Sigmoid colon (tissue), 7 donors: Measurements from ENCODE around the gene KDM1B. TPM values are rescaled to one million over a fixed set of nuclear protein-coding genes. Genes with fewer than 3 reads are reported as not detected.

Experiments used
- DNase-seq: peaks from one replicate; pipeline ENCODE4 v3.0.0-alpha.2; 2019
- H3K27ac ChIP-seq, 4 donors: fragments of 200-600 bp; sonication (generic); one replicate each; pipeline ENCODE4 v1.5.1; 2016 to 2019; ENCODE audit warnings: mild to moderate bottlenecking in 1 of 4
- H3K27me3 ChIP-seq, 3 donors: fragments of 200-600 bp; sonication (generic); one replicate each; pipeline ENCODE4 v1.5.1; 2019; ENCODE audit warnings: mild to moderate bottlenecking in 1 of 3
- H3K36me3 ChIP-seq, 4 donors: fragments of 200-600 bp; sonication (generic); one replicate each; pipeline ENCODE4 v1.5.1; 2016 to 2019
- H3K4me1 ChIP-seq, 4 donors: fragments of 200-600 bp; sonication (generic); one replicate each; pipeline ENCODE4 v1.5.1; 2017 to 2019
- H3K4me3 ChIP-seq, 4 donors: fragments of 200-600 bp; sonication (generic); one replicate each; pipeline ENCODE4 v1.5.1; 2017 to 2019; ENCODE audit warnings: mild to moderate bottlenecking in 2 of 4, moderate library complexity in 1 of 4
- H3K9me3 ChIP-seq, 4 donors: fragments of 200-600 bp in 3 of 4; sonication (generic) in 3 of 4; one replicate each; pipeline versions ENCODE4 v1.5.1 to v1.6.1; 2013 to 2019
- CTCF ChIP-seq, 4 experiments: fragments of 450-650 bp in 3 of 4; fragments of 200-600 bp in 1 of 4; IDR thresholded peaks; one replicate each; pipeline ENCODE4 v1.5.1; 2016 to 2019; ENCODE audit warnings: antibody characterized with exemption in 4 of 4, mild to moderate bottlenecking in 3 of 4, moderate library complexity in 2 of 4
- EP300 ChIP-seq, 4 donors: sonication (generic); formaldehyde crosslinking; IDR thresholded peaks; one replicate each; pipeline ENCODE4 v1.6.1; 2017; ENCODE audit warnings: antibody characterized with exemption in 4 of 4
- POLR2A ChIP-seq, 2 donors: fragments of 450-650 bp; IDR thresholded peaks; one replicate each; pipeline ENCODE4 v1.6.1; 2016; ENCODE audit warnings: antibody characterized with exemption in 2 of 2, mild to moderate bottlenecking in 2 of 2, moderate library complexity in 2 of 2
- POLR2AphosphoS5 ChIP-seq, 4 donors: sonication (generic); formaldehyde crosslinking; IDR thresholded peaks; one replicate each; pipeline ENCODE4 v1.6.1; 2017; ENCODE audit warnings: antibody characterized with exemption in 4 of 4
- WGBS, 2 donors: extraction: QIAGEN DNeasy Blood & Tissue Kit; methylation state at CpG; one replicate each; pipeline ENCODE4 v1.1.7; 2013; 5-methylcytosine and 5-hydroxymethylcytosine counted together
- intact Hi-C: fragments of 100-400 bp; cut with DNase I; formaldehyde crosslinking; loops from one replicate; pipeline ENCODE4 v1.15.1; 2023
- polyA plus RNA-seq, 3 donors: library from polyadenylated mRNA; stranded (reverse); fragments of 200-250 nt; gene quantifications; one replicate each; pipeline ENCODE4 v1.2.3, GENCODE V29; 2013
- total RNA-seq, 4 donors: library from RNA; depleted of rRNA; stranded (reverse); fragments of >200 nt; gene quantifications; one replicate each; pipeline ENCODE4 v1.1.0, GENCODE V29; 2016
- donor health status: healthy with polysubstance abuse.
- donor health status: Bipolar disorder and iron deficiency.
- donor health status: healthy.

The KDM1B gene
- total and polyA plus RNA-seq, 7 donors: 10.2 to 32.8 (median 14.2) TPM

GRCh38 chr6:18154507-18155149, 594 bp upstream of the KDM1B start, which contains the start of gene TPMT:
TPMT (minus strand) TSS chr6:18155077; CDS start chr6:18149127, 5,950 bp downstream.
- DNase-seq: peak; percentile 73
- intact Hi-C loops: loop anchor here (1.0 to 10.0 kb wide), 4 partner anchors 53 to 450 kb away; partner anchors contain the start of genes DEK, KIF13A and NUP153
- Histone ChIP-seq H3K27me3 (no peaks in the 10 kb centered on the region), H3K9me3 (no peaks in the 10 kb centered on the region), H3K27ac (peak within 1 kb of the TSS; percentile 88 to 91 (median 90)), H3K36me3 (peaks cover 0 to 3% (median 0%) of the 10 kb centered on the region in 4 donors), H3K4me3 (peak within 1 kb of the TSS; percentile 70 to 98 (median 94)), H3K4me1 (peaks cover 0 to 21% (median 15%) of the 10 kb centered on the region in 4 donors)
- WGBS, 2 donors: 0% methylated on average over 34 of the region's 34 CpGs
- TF ChIP-seq CTCF (IDR thresholded peaks at IDR 0.05): no peak
- peak; percentile 88 to 94 (median 90) for TF ChIP-seq POLR2AphosphoS5 (IDR thresholded peaks at IDR 0.05)
- no peak for TF ChIP-seq EP300 (IDR thresholded peaks at IDR 0.05)
- peak; percentile 81 to 82 for TF ChIP-seq POLR2A (IDR thresholded peaks at IDR 0.05)

- Histone ChIP-seq H3K27me3 (no peaks in the 10 kb centered on the region), H3K4me1 (peaks cover 0 to 21% (median 15%) of the 10 kb centered on the region in 4 donors), H3K4me3 (peak overlapping the region; percentile 70 to 98 (median 94)), H3K36me3 (peaks cover 0 to 12% (median 6%) of the 10 kb centered on the region in 4 donors), H3K9me3 (no peaks in the 10 kb centered on the region), H3K27ac (peak overlapping the region; percentile 79 to 90 (median 88))
- intact Hi-C loops: loop anchor here (1.0 to 10.0 kb wide), 4 partner anchors 51 to 451 kb away; partner anchors contain the start of genes DEK, KIF13A and NUP153
- WGBS, 2 donors: 1% methylated on average over 26 of the region's 26 CpGs
- peak; percentile 78 for DNase-seq
- TF ChIP-seq CTCF (IDR thresholded peaks at IDR 0.05) (peak in 3 of 4 experiments; percentile 7 to 27 (median 14)), POLR2AphosphoS5 (IDR thresholded peaks at IDR 0.05) (no peak), EP300 (IDR thresholded peaks at IDR 0.05) (no peak)
Measured at GRCh38 chr6:18155864-18156421, 721 bp downstream of the KDM1B start.

GRCh38 chr6:18160911-18161310, 5.7 kb downstream of the KDM1B start:
- intact Hi-C loops: no loop called here
- H3K9me3 ChIP-seq: no peaks in the 10 kb centered on the region
- TF ChIP-seq CTCF (IDR thresholded peaks at IDR 0.05): no peak
- no peak for TF ChIP-seq POLR2AphosphoS5 (IDR thresholded peaks at IDR 0.05)
- no peak for TF ChIP-seq EP300 (IDR thresholded peaks at IDR 0.05)
- H3K27ac ChIP-seq: no peak overlapping the region
- no peak for DNase-seq
- H3K27me3 ChIP-seq: no peaks in the 10 kb centered on the region
- H3K4me3 ChIP-seq: no peak overlapping the region
- peaks cover 0 to 52% (median 15%) of the 10 kb centered on the region in 4 donors for H3K36me3 ChIP-seq
- WGBS, 2 donors: 88 to 89% methylated on average over 1 of the region's 1 CpG
- H3K4me1 ChIP-seq: peaks cover 0 to 8% (median 5%) of the 10 kb centered on the region in 4 donors

- intact Hi-C loops: no loop called here
- H3K27ac ChIP-seq: no peak overlapping the region
- peaks cover 0 to 58% (median 15%) of the 10 kb centered on the region in 4 donors for H3K36me3 ChIP-seq
- H3K27me3 ChIP-seq: no peaks in the 10 kb centered on the region
- TF ChIP-seq POLR2A (IDR thresholded peaks at IDR 0.05): no peak
- H3K4me1 ChIP-seq: peaks cover 0 to 3% (median under 1%) of the 10 kb centered on the region in 4 donors
- no peak overlapping the region for H3K4me3 ChIP-seq
- no peaks in the 10 kb centered on the region for H3K9me3 ChIP-seq
- 87% methylated on average over 2 of the region's 2 CpGs for WGBS, 2 donors
- DNase-seq: no peak
Measured at GRCh38 chr6:18161431-18161830, 6.2 kb downstream of the KDM1B start.

- intact Hi-C loops: no loop called here
- WGBS, 2 donors: 95 to 96% methylated on average over 2 of the region's 2 CpGs
- H3K36me3 ChIP-seq: peaks cover 0 to 65% (median 17%) of the 10 kb centered on the region in 4 donors
Measured at GRCh38 chr6:18162401-18162800, 7.2 kb downstream of the KDM1B start.

More at GRCh38 chr6:18162401-18162800, 7.2 kb downstream of the KDM1B start:
- Histone ChIP-seq H3K27me3 (no peaks in the 10 kb centered on the region), H3K4me1 (no peaks in the 10 kb centered on the region), H3K4me3 (no peak overlapping the region), H3K27ac (no peak overlapping the region), H3K9me3 (no peaks in the 10 kb centered on the region)
- DNase-seq: no peak
- no peak for TF ChIP-seq POLR2A (IDR thresholded peaks at IDR 0.05)
- TF ChIP-seq EP300 (IDR thresholded peaks at IDR 0.05): no peak
- no peak for TF ChIP-seq POLR2AphosphoS5 (IDR thresholded peaks at IDR 0.05)
- no peak for TF ChIP-seq CTCF (IDR thresholded peaks at IDR 0.05)
